Erythroblast (primary cell): ENCODE results near the gene SUGCT.
"Not testable (repeated sequence)": the region's sequence is repeated elsewhere in the genome, so short reads cannot be mapped to it uniquely, and the experiment has no call there.

Experiments
- DNase-seq, 2 experiments: peaks; one replicate each; lab custom pipeline; 2025; lab: John Stamatoyannopoulos, UW
- GATA1 ChIP-seq: IDR thresholded peaks from 2 replicates; pipeline ENCODE4 v1.6.1; 2011; ENCODE audit warnings: low read depth, mild to moderate bottlenecking, control low read depth, low read length, moderate library complexity
- POLR2A ChIP-seq: IDR thresholded peaks from 2 replicates; pipeline ENCODE4 v1.6.1; 2011; ENCODE audit warnings: mild to moderate bottlenecking, low read length

Gene SUGCT

DNA sequence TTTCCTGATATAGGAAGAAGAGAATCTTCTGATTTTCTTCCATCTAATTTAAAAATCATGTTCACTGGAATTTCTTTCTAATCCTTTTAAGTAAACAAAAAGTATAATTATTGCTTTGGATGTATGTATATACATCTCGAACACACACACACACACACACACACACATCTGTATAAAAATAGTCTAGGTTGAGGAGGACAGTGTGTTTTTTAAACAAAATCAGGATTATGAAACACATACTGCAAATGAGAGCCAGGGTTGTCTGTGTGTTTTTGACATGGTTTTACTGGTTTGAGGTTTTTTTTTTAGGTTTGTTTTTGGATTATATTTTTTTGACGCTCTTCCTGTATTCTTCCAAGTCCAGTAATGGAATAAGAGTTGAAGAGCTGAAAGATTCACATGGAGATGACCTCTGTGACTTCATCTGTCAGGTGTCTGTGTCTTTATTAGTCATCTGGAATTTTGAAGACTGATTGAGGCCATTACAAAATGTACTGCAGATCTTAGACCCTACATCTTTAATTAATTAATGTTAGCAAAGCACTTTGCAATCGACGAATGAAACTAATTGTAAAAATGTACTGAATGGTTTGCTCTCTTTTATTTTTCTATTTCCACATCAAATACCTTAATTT lies 237.1 kb downstream of the SUGCT start:
- DNase-seq, result no peak
- TF ChIP-seq GATA1 (no peak), POLR2A (no peak)

- no peak for TF ChIP-seq GATA1
- TF ChIP-seq POLR2A, result no peak
- DNase-seq, result no peak
These were observed 239.8 kb downstream of the SUGCT start for GRCh38 chr7:40374575-40374974.

DNA sequence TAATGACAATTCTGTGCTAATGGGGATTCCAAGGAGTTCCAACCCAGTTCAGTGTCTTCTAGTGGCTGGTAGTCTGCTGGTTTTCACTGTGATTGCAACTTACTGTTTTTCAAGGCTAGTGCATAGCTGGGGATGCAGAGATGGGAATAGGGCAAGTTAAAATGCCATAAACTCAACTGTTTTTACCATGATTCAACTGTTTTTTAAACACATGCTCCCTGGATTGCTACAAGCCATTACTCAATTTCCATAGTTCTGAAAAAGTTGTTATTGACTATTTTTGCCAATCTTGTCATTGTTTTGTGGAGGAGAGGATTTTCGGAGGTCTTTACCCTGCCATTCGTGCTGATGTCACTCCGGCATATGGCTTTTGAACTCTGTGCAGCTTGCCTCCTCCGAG lies 245.3 kb downstream of the SUGCT start:
- no peak for DNase-seq
- TF ChIP-seq POLR2A (no peak), GATA1 (no peak)

- TF ChIP-seq POLR2A (no peak), GATA1 (no peak)
These were observed 247.3 kb downstream of the SUGCT start for GRCh38 chr7:40382145-40382544.

DNA sequence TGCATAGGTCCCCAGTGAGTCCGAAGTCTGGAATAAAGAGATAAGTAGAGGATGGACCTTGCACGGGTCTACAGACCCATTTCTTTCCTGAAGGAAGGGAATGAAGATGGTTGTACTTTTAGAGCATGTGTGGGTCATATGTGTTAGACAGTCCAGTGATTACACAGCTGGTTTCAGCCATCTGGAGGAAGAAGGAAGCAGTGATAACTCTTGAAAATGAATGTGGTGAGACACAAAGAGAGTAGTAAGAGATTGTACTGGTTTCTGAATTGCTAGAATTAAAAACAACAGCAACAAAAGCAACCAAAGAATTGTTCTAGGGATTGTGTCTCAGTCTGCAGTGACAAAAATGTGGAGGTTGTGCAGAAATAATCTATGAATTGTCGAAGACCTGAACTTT lies 258.9 kb downstream of the SUGCT start:
- TF ChIP-seq POLR2A (no peak), GATA1 (no peak)
- no peak for DNase-seq

More at GRCh38 chr7:40382145-40382544, 247.3 kb downstream of the SUGCT start:
- no peak for DNase-seq

GRCh38 chr7:40394400-40394799 lies 259.6 kb downstream of the SUGCT start:
- TF ChIP-seq POLR2A (no peak), GATA1 (no peak)
- no peak for DNase-seq

DNA sequence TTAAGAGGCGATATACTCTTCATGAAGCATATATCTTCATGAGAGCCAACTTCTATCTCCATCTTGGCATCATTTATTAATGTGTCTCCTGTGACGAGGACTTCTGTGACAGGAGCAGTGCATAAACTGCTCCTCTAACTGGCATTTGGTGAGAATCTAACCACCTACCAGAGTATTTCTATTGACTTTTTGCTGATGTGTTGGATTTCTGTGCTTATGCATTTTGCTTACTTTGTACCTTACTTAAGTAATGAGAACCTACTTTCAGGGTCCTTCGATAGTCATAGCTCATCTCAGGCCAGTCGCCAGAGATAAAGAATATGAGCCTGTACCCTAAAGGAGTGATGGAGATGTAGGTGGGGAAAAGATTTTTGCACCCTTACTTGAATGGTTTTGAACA lies 265.7 kb downstream of the SUGCT start:
- DNase-seq, result no peak
- TF ChIP-seq GATA1 (no peak), POLR2A (no peak)

DNA sequence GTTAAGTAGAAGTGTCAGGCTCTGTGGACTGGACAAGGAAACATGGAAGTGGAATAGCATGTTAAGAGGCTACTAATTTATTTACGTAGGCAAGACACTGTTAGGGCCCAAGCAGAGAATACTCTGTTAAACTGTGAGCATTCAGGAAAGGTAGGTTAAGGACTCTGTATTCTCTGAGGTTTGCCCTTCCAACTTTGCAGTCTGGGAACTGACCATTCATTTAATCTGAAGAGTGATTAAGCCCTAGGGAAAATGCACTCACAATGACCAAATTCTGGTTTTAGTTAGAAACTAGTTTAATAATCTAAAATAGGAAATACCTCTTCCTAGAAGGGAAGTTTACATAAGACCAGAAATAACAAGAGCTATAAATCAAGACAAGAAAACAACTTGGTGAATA lies 266.6 kb downstream of the SUGCT start:
- no peak for DNase-seq

GRCh38 chr7:40402661-40403060 lies 267.9 kb downstream of the SUGCT start:
- TF ChIP-seq GATA1 (no peak), POLR2A (no peak)
- no peak for DNase-seq

More for the DNA sequence above, 266.6 kb downstream of the SUGCT start:
- TF ChIP-seq GATA1 (no peak), POLR2A (no peak)

GRCh38 chr7:40403703-40404476 lies 269.1 kb downstream of the SUGCT start:
- no peak for DNase-seq
- TF ChIP-seq GATA1 (no peak), POLR2A (no peak)

- no peak for TF ChIP-seq GATA1
- no peak for TF ChIP-seq POLR2A
- no peak for DNase-seq
These were observed 271.2 kb downstream of the SUGCT start for GRCh38 chr7:40405991-40406390.

DNA sequence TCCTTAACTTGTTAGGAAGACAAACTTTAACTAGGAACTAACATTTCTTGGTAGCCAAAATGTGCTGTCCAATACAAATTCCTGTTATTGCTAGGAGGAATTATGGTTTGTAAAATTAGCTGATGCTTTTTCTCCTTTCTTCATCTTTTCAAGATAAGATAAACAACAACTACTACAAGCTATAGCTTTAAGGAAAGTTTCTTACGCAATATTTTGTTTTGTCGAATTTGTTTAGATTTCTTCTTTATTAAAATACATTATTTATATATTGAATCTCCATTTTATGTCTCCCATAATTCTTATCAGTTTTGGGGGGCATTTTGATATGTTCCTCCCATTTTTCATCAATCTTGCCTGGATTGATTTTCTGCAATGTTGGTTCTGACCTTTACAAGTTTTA lies 277.5 kb downstream of the SUGCT start:
- no peak for DNase-seq
- no peak for TF ChIP-seq GATA1
- TF ChIP-seq POLR2A, result no peak

DNA sequence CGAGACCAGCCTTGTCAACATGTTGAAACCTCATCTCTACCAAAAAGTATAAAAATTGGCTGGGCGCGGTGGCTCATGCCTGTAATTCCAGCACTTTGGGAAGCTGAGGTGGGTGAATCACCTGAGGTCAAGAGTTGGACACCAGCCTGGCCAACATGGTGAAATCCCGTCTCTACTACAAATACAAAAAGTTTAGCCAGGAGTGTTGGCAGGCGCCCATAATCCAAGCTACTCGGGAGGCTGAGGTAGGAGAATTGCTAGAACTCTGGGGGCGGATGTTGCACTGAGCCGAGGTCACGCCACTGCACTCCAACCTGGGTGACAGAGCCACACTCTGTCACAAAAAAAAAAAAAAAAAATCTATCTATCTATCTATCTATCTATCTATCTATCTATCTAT lies 279.9 kb downstream of the SUGCT start:
- DNase-seq, result not testable (repeated sequence)

DNA sequence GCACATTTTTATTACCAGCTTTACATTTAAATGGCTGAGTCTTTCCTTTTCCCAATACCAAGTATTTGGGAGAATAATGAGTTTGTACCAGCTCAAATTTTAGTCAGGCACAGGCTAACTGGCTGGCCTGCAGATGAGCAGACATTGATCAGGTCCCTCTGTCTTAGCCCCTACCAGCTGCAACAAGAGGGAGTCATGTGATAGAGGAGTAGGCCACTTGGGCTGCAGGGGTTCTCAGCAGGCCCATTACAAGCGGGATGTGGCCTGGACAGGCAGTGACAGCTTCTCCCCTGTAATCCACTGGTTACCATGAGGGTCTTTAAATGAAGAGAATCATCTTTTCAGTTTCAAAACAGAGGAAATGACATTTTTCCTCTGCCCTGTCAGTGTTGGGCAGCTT lies 283.6 kb downstream of the SUGCT start:
- TF ChIP-seq GATA1 (no peak), POLR2A (no peak)
- no peak for DNase-seq

- no peak for DNase-seq
- no peak for TF ChIP-seq GATA1
- TF ChIP-seq POLR2A, result no peak
These were observed 284.2 kb downstream of the SUGCT start for GRCh38 chr7:40418983-40419382.

DNA sequence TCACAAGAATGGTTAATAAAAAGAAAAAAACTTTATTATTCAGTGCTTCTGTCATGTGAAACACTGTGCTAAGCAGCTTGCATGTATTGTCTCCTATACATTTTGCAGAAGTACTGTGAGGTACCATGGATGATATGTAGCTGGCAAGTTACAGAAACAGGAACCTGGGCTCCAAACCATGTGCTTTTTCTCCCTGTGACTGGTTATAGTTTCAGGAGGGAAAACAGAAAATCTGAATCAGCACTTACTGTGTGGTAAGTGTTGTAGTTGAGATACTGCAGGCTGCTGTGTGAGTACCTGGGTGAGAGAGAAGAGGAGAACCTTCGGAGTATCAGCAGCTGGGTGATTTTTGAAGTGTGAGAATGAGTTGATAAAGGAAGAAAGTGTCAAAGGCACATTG lies 285.0 kb downstream of the SUGCT start:
- DNase-seq, result no peak
- no peak for TF ChIP-seq POLR2A
- no peak for TF ChIP-seq GATA1
